ENCODE results near the gene ADAMTS17.

DNA sequence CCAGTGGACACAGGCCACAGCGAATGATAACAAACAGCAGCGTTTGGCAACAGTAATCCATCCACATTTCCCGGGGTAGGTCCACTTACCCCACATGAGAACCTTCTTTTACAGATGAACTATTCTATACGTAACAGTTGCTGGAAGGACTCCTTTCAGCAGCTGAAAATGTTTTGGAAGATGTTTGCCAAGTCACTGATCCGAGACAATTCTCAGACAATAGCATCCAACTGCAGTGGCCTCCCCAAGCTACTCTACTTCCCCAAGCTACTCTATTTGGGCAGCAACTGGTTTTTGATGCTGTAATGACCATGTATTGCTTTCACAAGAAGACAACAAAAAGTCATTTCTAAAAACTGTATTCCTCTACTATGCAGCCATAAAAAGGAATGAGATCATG lies 87.5 kb downstream of the ADAMTS17 start:
- TF ChIP-seq, protein P1, sequence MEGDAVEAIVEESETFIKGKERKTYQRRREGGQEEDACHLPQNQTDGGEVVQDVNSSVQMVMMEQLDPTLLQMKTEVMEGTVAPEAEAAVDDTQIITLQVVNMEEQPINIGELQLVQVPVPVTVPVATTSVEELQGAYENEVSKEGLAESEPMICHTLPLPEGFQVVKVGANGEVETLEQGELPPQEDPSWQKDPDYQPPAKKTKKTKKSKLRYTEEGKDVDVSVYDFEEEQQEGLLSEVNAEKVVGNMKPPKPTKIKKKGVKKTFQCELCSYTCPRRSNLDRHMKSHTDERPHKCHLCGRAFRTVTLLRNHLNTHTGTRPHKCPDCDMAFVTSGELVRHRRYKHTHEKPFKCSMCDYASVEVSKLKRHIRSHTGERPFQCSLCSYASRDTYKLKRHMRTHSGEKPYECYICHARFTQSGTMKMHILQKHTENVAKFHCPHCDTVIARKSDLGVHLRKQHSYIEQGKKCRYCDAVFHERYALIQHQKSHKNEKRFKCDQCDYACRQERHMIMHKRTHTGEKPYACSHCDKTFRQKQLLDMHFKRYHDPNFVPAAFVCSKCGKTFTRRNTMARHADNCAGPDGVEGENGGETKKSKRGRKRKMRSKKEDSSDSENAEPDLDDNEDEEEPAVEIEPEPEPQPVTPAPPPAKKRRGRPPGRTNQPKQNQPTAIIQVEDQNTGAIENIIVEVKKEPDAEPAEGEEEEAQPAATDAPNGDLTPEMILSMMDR (IDR thresholded peaks at IDR 0.05; ENCODE audit: low read depth, low read length), result no peak
- TF ChIP-seq POLR2A (IDR thresholded peaks at IDR 0.05; ENCODE audit: extremely low read depth, insufficient read length) (no peak), MYC (IDR thresholded peaks at IDR 0.05; ENCODE audit: low read depth, low read length) (no peak)
- TF ChIP-seq, protein P2, sequence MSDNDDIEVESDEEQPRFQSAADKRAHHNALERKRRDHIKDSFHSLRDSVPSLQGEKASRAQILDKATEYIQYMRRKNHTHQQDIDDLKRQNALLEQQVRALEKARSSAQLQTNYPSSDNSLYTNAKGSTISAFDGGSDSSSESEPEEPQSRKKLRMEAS (IDR thresholded peaks at IDR 0.05; ENCODE audit: low read depth, low read length), result no peak
